GM23248 (cell line): ENCODE measurements around the gene ZMYM2.

Experiments
- EZH2 ChIP-seq: fragments of 200-600 bp; sonication (generic); IDR thresholded peaks from 2 replicates; pipeline ENCODE4 v1.6.1; 2018; ENCODE audit warnings: antibody characterized with exemption, mild to moderate bottlenecking; ENCODE audit not compliant: insufficient read depth, poor library complexity, severe bottlenecking
- EZH2phosphoT487 ChIP-seq: fragments of 200-600 bp; sonication (generic); IDR thresholded peaks from 2 replicates; pipeline ENCODE4 v1.6.1; 2018; ENCODE audit warnings: antibody characterized with exemption, moderate library complexity, mild to moderate bottlenecking, low read depth; ENCODE audit not compliant: insufficient read depth

DNA sequence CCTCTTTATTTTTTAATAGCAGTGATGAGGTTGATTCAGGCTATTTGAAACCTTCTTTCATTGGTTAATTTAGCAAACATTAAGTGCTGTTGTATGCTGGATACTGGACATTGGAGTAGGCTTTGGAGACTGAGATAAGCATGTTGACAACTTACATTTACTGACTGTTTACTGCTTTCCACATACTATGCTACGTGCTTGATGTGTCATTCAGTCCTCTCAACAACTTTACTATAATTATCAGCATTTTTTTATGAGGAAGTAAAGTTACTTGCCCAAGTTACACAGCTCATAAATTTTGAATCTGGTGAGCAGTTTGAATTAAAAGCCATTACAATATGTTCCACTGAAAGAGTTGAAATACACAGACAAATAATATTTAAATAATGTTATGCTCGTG is 118.6 kb downstream of the ZMYM2 start:
- no peak for TF ChIP-seq EZH2
- TF ChIP-seq EZH2phosphoT487 = no peak
